Measurements from ENCODE around the gene FRMD4B. TPM values are rescaled to one million over a fixed set of nuclear protein-coding genes. Genes with fewer than 3 reads are reported as not detected.

FRMD4B gene
- total and polyA plus RNA-seq, 2 donors (not counting 3 experiments of a cell fraction or from before 2014, with no cell fraction given), result 66.4 to 89.7 TPM

DNA sequence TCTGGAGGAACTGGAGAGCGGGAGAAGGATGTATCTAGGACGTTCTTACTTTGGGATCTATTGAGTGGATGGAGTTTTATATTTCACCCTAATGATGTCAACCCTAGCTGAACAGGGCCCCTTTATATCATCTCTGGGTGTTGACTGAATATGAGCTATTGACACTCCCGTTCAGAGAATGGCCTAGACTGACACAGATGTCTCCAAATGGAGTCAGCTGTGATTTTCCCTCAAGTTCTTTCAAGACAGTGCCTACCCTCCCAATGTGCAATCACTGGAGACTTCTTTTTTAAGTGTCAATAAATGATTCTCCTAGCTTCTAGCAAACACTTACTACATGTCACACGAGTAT is 63.8 kb downstream of the FRMD4B start:
- no TSS peak for BruUV-seq (replicated peaks)
- no peaks in the 10 kb centered on the region for H3K9me3 ChIP-seq (replicated peaks; ENCODE audit: control insufficient read depth, insufficient read depth, low read length)
- H3K9me1 ChIP-seq (replicated peaks; ENCODE audit: control insufficient read depth, extremely low read depth, insufficient read depth, low read length), result no peaks in the 10 kb centered on the region
- CTCF ChIA-PET, result interaction anchor here (0.8 to 3.5 kb wide), 5 partner anchors 10 to 118 kb away, joined by 3 to 16 read pairs (median 6); no protein-coding TSS in a partner anchor
- no peak overlapping the region for H3K4me3 ChIP-seq (replicated peaks in 1 of 3; ENCODE audit: insufficient read depth in 1 of 3, low read depth in 1 of 3, low read length in 3 of 3)
- dilution Hi-C loops (cut with MboI; ENCODE audit: extremely low pct_ligation_motif_present, low sequenced_read_pairs) (loop anchor here (10.0 kb wide), 1 partner anchor 103 kb away; no protein-coding TSS in a partner anchor), intact Hi-C loops (cut with micrococcal nuclease) (loop anchor here (5.0 kb wide), 1 partner anchor 350 kb away; no protein-coding TSS in a partner anchor)
- no peak for TF ChIP-seq FOS (IDR thresholded peaks at IDR 0.05; ENCODE audit: borderline replicate concordance, insufficient read depth, low read length)
- no peak for TF ChIP-seq JUN (IDR thresholded peaks at IDR 0.05; ENCODE audit: borderline replicate concordance, insufficient read depth, insufficient read length, low read depth)
- TF ChIP-seq, protein P1, sequence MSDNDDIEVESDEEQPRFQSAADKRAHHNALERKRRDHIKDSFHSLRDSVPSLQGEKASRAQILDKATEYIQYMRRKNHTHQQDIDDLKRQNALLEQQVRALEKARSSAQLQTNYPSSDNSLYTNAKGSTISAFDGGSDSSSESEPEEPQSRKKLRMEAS (IDR thresholded peaks at IDR 0.05; ENCODE audit: insufficient read depth, insufficient read length), result no peak
- TF ChIP-seq POLR2A (IDR thresholded peaks at IDR 0.05; ENCODE audit: low read depth, low read length), result no peak
- TF ChIP-seq MYC (IDR thresholded peaks at IDR 0.05; ENCODE audit: low read depth, low read length), result no peak
- TF ChIP-seq, protein P2, sequence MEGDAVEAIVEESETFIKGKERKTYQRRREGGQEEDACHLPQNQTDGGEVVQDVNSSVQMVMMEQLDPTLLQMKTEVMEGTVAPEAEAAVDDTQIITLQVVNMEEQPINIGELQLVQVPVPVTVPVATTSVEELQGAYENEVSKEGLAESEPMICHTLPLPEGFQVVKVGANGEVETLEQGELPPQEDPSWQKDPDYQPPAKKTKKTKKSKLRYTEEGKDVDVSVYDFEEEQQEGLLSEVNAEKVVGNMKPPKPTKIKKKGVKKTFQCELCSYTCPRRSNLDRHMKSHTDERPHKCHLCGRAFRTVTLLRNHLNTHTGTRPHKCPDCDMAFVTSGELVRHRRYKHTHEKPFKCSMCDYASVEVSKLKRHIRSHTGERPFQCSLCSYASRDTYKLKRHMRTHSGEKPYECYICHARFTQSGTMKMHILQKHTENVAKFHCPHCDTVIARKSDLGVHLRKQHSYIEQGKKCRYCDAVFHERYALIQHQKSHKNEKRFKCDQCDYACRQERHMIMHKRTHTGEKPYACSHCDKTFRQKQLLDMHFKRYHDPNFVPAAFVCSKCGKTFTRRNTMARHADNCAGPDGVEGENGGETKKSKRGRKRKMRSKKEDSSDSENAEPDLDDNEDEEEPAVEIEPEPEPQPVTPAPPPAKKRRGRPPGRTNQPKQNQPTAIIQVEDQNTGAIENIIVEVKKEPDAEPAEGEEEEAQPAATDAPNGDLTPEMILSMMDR (IDR thresholded peaks at IDR 0.05; ENCODE audit: extremely low read depth in 1 of 2, insufficient read depth in 1 of 2, low read depth in 1 of 2, low read length in 2 of 2), result no peak
- no peak for TF ChIP-seq POLR2AphosphoS5 (IDR thresholded peaks at IDR 0.05; ENCODE audit: insufficient read depth, low read depth, low read length)
- TF ChIP-seq GATA2 (IDR thresholded peaks at IDR 0.05; ENCODE audit: insufficient read depth, insufficient read length, low read depth, low read length), result no peak
- TF ChIP-seq EZH2 (IDR thresholded peaks at IDR 0.05; ENCODE audit: borderline replicate concordance, low read depth, low read length, severe bottlenecking), result no peak
- POLR2A ChIA-PET, result interaction anchor here (0.9 kb wide), 1 partner anchor 213 kb away, joined by 3 read pairs; no protein-coding TSS in a partner anchor
- no peak overlapping the region for H3K4me2 ChIP-seq (ENCODE audit: insufficient read depth, low read length)
- no peak overlapping the region for H3K27ac ChIP-seq (ENCODE audit: insufficient read depth, low read depth, low read length)
- DNase-seq (ENCODE audit: low read depth, low spot score), result no peak
- H3K9ac ChIP-seq (replicated peaks; ENCODE audit: extremely low read depth, insufficient read depth, low read length), result no peak overlapping the region
- no peak overlapping the region for H2AFZ ChIP-seq (ENCODE audit: low read depth, low read length)
- H3K27me3 ChIP-seq (ENCODE audit: control insufficient read depth in 2 of 2, insufficient read depth in 2 of 2, low read length in 2 of 2), result no peaks in the 10 kb centered on the region
- H4K20me1 ChIP-seq (replicated peaks; ENCODE audit: control insufficient read depth, extremely low read depth, insufficient read depth, low read length), result peaks cover 7% of the 10 kb centered on the region
- peaks cover 10% of the 10 kb centered on the region for H3K4me1 ChIP-seq (ENCODE audit: control insufficient read depth, extremely low read depth, insufficient read depth, low read length)
- FAIRE-seq, result no peak
- H3K79me2 ChIP-seq (ENCODE audit: control insufficient read depth, insufficient read depth, low read length), result peaks cover 78% of the 10 kb centered on the region
- peaks cover 0 to 3% of the 10 kb centered on the region in 2 experiments for H3K36me3 ChIP-seq (ENCODE audit: control insufficient read depth in 2 of 2, extremely low read depth in 1 of 2, insufficient read depth in 2 of 2, low read length in 2 of 2)

Data from endothelial cell of umbilical vein (primary cell).